A549 treated with GW870086 at 1 μM for 4 hours (cell line): ENCODE data around the gene KRTAP3-2. TPM values are rescaled to one million over a fixed set of nuclear protein-coding genes. Genes with fewer than 3 reads are reported as not detected.

Experiments
- total RNA-seq: library from RNA; stranded (reverse); fragments of 200-300 nt; extraction: Qiagen RNA extraction; gene quantifications from 5 replicates; pipeline ENCODE4 v1.2.3, GENCODE V29; 2022; ENCODE audit warnings: low read depth

Gene KRTAP3-2
- 0.28 to 0.34 TPM (median 0.31 TPM) in 3 of 5 replicates, not detected in the others for total RNA-seq

GRCh38 chr17:40999563-40999962 is at the start of gene KRTAP3-2:
Gene KRTAP3-2 (minus strand): TSS chr17:40999906. CDS start chr17:40999853, 53 bp downstream.

GRCh38 chr17:41046735-41047465 is 47.2 kb upstream of the KRTAP3-2 start, which contains the start of gene KRTAP2-1:
Gene KRTAP2-1 (minus strand): TSS chr17:41047316. CDS start chr17:41047267, 49 bp downstream.

GRCh38 chr17:41040783-41041571 is 41.3 kb upstream of the KRTAP3-2 start, which contains the start of gene KRTAP1-1:
Gene KRTAP1-1 (minus strand): TSS chr17:41041450. CDS start chr17:41041397, 53 bp downstream.

GRCh38 chr17:41034346-41034935 is 34.7 kb upstream of the KRTAP3-2 start, which contains the start of gene KRTAP1-3:
Gene KRTAP1-3 (minus strand): TSS chr17:41034874. CDS start chr17:41034821, 53 bp downstream.

GRCh38 chr17:41029633-41030245 is 30.0 kb upstream of the KRTAP3-2 start, which contains the start of gene KRTAP1-4:
Gene KRTAP1-4 (minus strand): TSS chr17:41030195. CDS start chr17:41030078, 117 bp downstream.

GRCh38 chr17:41026715-41027471 is 27.2 kb upstream of the KRTAP3-2 start, which contains the start of gene KRTAP1-5:
Gene KRTAP1-5 (minus strand): TSS chr17:41027208. CDS start chr17:41027155, 53 bp downstream.

GRCh38 chr17:41008811-41009210 is 9.1 kb upstream of the KRTAP3-2 start, which contains the start of gene KRTAP3-1:
Gene KRTAP3-1 (minus strand): TSS chr17:41009128. CDS start chr17:41009074, 54 bp downstream.

GRCh38 chr17:40993839-40994238 is 5.9 kb downstream of the KRTAP3-2 start, which contains the start of gene KRTAP3-3:
Gene KRTAP3-3 (minus strand): TSS chr17:40994164. CDS start chr17:40994097, 67 bp downstream.

GRCh38 chr17:40984226-40984625 is 15.5 kb downstream of the KRTAP3-2 start, which contains the start of gene KRT40:
Gene KRT40 (minus strand): TSS chr17:40984326. CDS start chr17:40984273, 53 bp downstream.

GRCh38 chr17:40966848-40967247 is 32.9 kb downstream of the KRTAP3-2 start, which contains the start of gene KRT39:
Gene KRT39 (minus strand): TSS chr17:40966948. CDS start chr17:40966856, 92 bp downstream.

Other genes with a start within 250 kb of the KRTAP3-2 start
- gene KRT25, start 244.6 kb downstream of the KRTAP3-2 start, total RNA-seq = not detected in 5 replicates
- gene KRT26, start 227.7 kb downstream of the KRTAP3-2 start, total RNA-seq = not detected in 5 replicates
- gene KRT27, start 217.4 kb downstream of the KRTAP3-2 start, total RNA-seq = not detected in 5 replicates
- gene KRT28, start 199.9 kb downstream of the KRTAP3-2 start, total RNA-seq = not detected in 5 replicates
- 93.1 to 121 TPM (median 103 TPM) in 5 replicates for gene KRT10, start 177.3 kb downstream of the KRTAP3-2 start, total RNA-seq
- gene KRT12, start 132.7 kb downstream of the KRTAP3-2 start, total RNA-seq = not detected in 5 replicates
- 0.10 to 0.53 TPM (median 0.27 TPM) in 5 replicates for gene KRT20, start 114.7 kb downstream of the KRTAP3-2 start, total RNA-seq
- 0.14 to 0.19 TPM in 2 of 5 replicates, not detected in the others for gene KRT23, start 62.3 kb downstream of the KRTAP3-2 start, total RNA-seq
- not detected in 5 replicates for gene KRT39, start 33.0 kb downstream of the KRTAP3-2 start, total RNA-seq
- gene KRT40, start 15.6 kb downstream of the KRTAP3-2 start, total RNA-seq = not detected in 5 replicates
- gene KRTAP3-3, start 5.7 kb downstream of the KRTAP3-2 start, total RNA-seq = not detected in 5 replicates
- not detected in 5 replicates for gene KRTAP3-1, start 9.2 kb upstream of the KRTAP3-2 start, total RNA-seq
- gene KRTAP1-5, start 27.3 kb upstream of the KRTAP3-2 start, total RNA-seq = not detected in 5 replicates
- not detected in 5 replicates for gene KRTAP1-4, start 30.3 kb upstream of the KRTAP3-2 start, total RNA-seq
- gene KRTAP1-3, start 35.0 kb upstream of the KRTAP3-2 start, total RNA-seq = 0.15 TPM in 1 of 5 replicates, not detected in the others
- gene KRTAP1-1, start 41.5 kb upstream of the KRTAP3-2 start, total RNA-seq = not detected in 5 replicates
- not detected in 5 replicates for gene KRTAP2-1, start 47.4 kb upstream of the KRTAP3-2 start, total RNA-seq
- not detected in 5 replicates for gene KRTAP2-2, start 55.3 kb upstream of the KRTAP3-2 start, total RNA-seq
- not detected in 5 replicates for gene KRTAP2-3, start 60.2 kb upstream of the KRTAP3-2 start, total RNA-seq
- not detected in 5 replicates for gene KRTAP2-4, start 66.0 kb upstream of the KRTAP3-2 start, total RNA-seq
- gene KRTAP4-7, start 84.2 kb upstream of the KRTAP3-2 start, total RNA-seq = not detected in 5 replicates
- not detected in 5 replicates for gene KRTAP4-8, start 98.2 kb upstream of the KRTAP3-2 start, total RNA-seq
- gene KRTAP4-16, start 102.3 kb upstream of the KRTAP3-2 start, total RNA-seq = not detected in 5 replicates
- not detected in 5 replicates for gene KRTAP4-9, start 105.5 kb upstream of the KRTAP3-2 start, total RNA-seq
- gene KRTAP4-11, start 118.5 kb upstream of the KRTAP3-2 start, total RNA-seq = not detected in 5 replicates
- not detected in 5 replicates for gene KRTAP4-12, start 124.3 kb upstream of the KRTAP3-2 start, total RNA-seq
- not detected in 5 replicates for gene KRTAP4-6, start 140.6 kb upstream of the KRTAP3-2 start, total RNA-seq
- gene KRTAP4-5, start 149.9 kb upstream of the KRTAP3-2 start, total RNA-seq = not detected in 5 replicates
- not detected in 5 replicates for gene KRTAP4-4, start 160.8 kb upstream of the KRTAP3-2 start, total RNA-seq
- not detected in 5 replicates for gene KRTAP4-3, start 168.3 kb upstream of the KRTAP3-2 start, total RNA-seq
- gene KRTAP4-2, start 178.3 kb upstream of the KRTAP3-2 start, total RNA-seq = not detected in 5 replicates
- 0.20 to 0.22 TPM in 2 of 5 replicates, not detected in the others for gene KRTAP4-1, start 185.0 kb upstream of the KRTAP3-2 start, total RNA-seq
- not detected in 5 replicates for gene KRTAP9-1, start 190.0 kb upstream of the KRTAP3-2 start, total RNA-seq
- not detected in 5 replicates for gene KRTAP9-2, start 226.7 kb upstream of the KRTAP3-2 start, total RNA-seq
- gene KRTAP9-3, start 232.5 kb upstream of the KRTAP3-2 start, total RNA-seq = not detected in 5 replicates
- not detected in 5 replicates for gene KRTAP9-8, start 238.1 kb upstream of the KRTAP3-2 start, total RNA-seq
- not detected in 5 replicates for gene KRTAP9-4, start 249.8 kb upstream of the KRTAP3-2 start, total RNA-seq